ENCODE measurements around the gene TRPM7. TPM values are rescaled to one million over a fixed set of nuclear protein-coding genes. Genes with fewer than 3 reads are reported as not detected.

TRPM7 gene
- total RNA-seq, 4 donors from 2014 or later: 31.3 to 63.8 (median 41.9) TPM

DNA sequence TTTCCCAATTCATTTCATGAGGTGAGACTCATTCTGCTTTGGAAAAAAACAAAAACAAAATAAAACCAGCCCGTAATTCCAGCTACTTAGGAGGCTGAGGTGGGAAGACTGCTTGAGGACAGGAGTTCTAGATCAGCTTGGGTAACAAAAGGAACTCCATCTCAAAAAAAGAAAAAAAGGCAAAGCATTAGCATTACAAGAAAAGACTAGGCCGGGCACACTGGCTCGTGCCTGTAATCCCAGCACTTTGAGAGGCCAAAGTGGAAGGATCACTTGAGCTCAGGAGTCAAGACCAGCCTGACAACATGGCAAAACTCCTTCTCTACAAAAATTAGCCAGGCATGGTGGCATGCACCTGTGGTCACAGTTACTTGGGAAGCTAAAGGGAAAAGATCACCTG lies 33.9 kb downstream of the TRPM7 start:
- no peak overlapping the region for H3K4me3 ChIP-seq (ENCODE audit: low read depth, poor library complexity, severe bottlenecking)
- TF ChIP-seq, protein P1, sequence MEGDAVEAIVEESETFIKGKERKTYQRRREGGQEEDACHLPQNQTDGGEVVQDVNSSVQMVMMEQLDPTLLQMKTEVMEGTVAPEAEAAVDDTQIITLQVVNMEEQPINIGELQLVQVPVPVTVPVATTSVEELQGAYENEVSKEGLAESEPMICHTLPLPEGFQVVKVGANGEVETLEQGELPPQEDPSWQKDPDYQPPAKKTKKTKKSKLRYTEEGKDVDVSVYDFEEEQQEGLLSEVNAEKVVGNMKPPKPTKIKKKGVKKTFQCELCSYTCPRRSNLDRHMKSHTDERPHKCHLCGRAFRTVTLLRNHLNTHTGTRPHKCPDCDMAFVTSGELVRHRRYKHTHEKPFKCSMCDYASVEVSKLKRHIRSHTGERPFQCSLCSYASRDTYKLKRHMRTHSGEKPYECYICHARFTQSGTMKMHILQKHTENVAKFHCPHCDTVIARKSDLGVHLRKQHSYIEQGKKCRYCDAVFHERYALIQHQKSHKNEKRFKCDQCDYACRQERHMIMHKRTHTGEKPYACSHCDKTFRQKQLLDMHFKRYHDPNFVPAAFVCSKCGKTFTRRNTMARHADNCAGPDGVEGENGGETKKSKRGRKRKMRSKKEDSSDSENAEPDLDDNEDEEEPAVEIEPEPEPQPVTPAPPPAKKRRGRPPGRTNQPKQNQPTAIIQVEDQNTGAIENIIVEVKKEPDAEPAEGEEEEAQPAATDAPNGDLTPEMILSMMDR (IDR thresholded peaks at IDR 0.05): no peak
- TF ChIP-seq POLR2A (IDR thresholded peaks at IDR 0.05): no peak
- WGBS, 2 donors: 66 to 79% methylated on average over 3 of the region's 3 CpGs
- DNase-seq (ENCODE audit: low spot score in 2 of 2): no peak
- intact Hi-C loops (cut with DNase I; ENCODE audit: low total_unique reads): no loop called here

DNA sequence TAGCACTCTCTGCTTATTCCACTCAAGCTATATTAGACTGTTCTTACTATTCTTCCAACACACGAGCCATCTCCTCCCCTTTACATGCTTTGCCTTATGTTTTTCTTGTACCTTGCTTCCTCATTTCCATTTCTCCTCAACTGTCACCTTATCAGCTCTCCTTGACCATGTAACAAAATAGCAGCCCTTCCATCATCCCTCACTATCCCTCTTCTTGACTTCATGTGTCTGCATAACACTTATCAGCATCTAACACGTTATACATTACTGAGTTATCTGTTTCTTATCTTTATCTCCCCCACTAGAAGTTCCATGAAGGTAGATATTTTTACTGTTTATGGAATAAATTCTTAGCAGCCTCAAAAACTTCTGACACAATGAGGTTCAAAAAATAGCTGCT lies 45.3 kb downstream of the TRPM7 start:
- intact Hi-C loops (cut with DNase I; ENCODE audit: low total_unique reads): no loop called here

DNA sequence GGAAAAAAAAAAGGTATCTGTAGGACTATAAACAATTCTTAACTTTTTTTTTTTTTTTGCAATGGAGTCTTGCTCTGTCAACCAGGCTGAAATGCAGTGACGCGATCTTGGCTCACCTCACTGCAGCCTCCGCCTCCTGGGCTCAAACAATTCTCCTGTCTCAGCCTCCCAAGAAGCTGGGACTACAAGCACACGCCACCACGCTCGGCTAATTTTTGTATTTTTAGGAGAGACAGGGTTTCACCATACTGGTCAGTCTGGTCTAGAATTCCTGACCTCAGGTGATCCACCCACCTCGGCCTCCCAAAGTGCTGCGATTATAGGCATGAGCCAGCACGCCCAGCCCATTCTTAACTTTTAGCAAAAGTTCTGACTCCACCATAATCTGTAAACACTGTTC lies 50.5 kb downstream of the TRPM7 start:
- WGBS, 2 donors: 91 to 92% methylated on average over 9 of the region's 9 CpGs
- no peak overlapping the region for H3K4me3 ChIP-seq (ENCODE audit: low read depth, poor library complexity, severe bottlenecking)
- no peak for DNase-seq (ENCODE audit: low spot score in 2 of 2)
- TF ChIP-seq, protein P1 (IDR thresholded peaks at IDR 0.05): no peak
- no peak for TF ChIP-seq POLR2A (IDR thresholded peaks at IDR 0.05)
- intact Hi-C loops (cut with DNase I; ENCODE audit: low total_unique reads): no loop called here

More for the DNA sequence above, 45.3 kb downstream of the TRPM7 start:
- WGBS, 2 donors: 84 to 96% methylated on average over 2 of the region's 2 CpGs
- TF ChIP-seq POLR2A (IDR thresholded peaks at IDR 0.05): no peak
- TF ChIP-seq, protein P1 (IDR thresholded peaks at IDR 0.05): no peak
- DNase-seq (ENCODE audit: low spot score in 2 of 2): no peak
- no peak overlapping the region for H3K4me3 ChIP-seq (ENCODE audit: low read depth, poor library complexity, severe bottlenecking)

DNA sequence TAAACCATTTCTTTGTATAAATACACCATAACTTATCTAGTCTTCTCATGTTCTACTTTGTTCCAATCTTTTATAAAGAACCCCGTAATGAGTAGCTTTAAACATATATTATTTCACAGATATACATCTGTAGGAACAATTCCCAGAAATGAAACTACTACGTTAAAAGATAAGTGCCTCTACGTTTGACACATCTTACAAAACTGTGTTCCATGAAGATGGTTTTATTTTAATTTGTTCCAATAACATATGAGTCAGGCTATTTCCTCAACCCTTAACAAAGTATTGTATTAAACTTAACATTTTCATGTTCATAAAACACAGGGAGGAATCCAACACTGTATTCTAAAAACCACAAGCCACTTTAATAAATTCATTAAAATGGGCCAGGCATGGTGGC lies 52.9 kb downstream of the TRPM7 start:
- no peak for TF ChIP-seq POLR2A (IDR thresholded peaks at IDR 0.05)
- TF ChIP-seq, protein P1 (IDR thresholded peaks at IDR 0.05): no peak
- DNase-seq (ENCODE audit: low spot score in 2 of 2): no peak
- intact Hi-C loops (cut with DNase I; ENCODE audit: low total_unique reads): no loop called here
- WGBS, 2 donors: 65 to 73% methylated on average over 3 of the region's 3 CpGs
- no peak overlapping the region for H3K4me3 ChIP-seq (ENCODE audit: low read depth, poor library complexity, severe bottlenecking)

DNA sequence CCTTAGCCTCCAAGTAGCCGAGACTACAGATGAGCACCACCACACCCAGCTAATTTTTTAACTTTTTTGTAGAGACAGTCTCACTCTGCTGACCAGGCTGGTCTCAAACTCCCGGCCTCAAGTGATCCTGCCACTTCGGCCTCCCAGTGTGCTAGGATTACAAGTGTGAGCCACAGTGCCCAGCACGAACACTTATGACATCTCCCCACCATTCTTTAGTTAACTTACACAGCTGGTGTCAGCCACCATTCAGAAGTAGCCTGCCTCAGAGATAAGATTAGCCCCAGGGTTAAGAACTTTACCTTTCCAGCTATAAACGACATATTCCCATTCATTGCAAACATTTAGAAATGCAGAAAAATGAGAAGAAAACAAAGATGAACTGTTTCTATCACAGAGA lies 58.2 kb downstream of the TRPM7 start:
- WGBS, 2 donors: 93 to 95% methylated on average over 5 of the region's 5 CpGs
- TF ChIP-seq POLR2A (IDR thresholded peaks at IDR 0.05): no peak
- TF ChIP-seq, protein P1 (IDR thresholded peaks at IDR 0.05): no peak
- no peak for DNase-seq (ENCODE audit: low spot score in 2 of 2)
- intact Hi-C loops (cut with DNase I; ENCODE audit: low total_unique reads): no loop called here
- H3K4me3 ChIP-seq (ENCODE audit: low read depth, poor library complexity, severe bottlenecking): no peak overlapping the region

DNA sequence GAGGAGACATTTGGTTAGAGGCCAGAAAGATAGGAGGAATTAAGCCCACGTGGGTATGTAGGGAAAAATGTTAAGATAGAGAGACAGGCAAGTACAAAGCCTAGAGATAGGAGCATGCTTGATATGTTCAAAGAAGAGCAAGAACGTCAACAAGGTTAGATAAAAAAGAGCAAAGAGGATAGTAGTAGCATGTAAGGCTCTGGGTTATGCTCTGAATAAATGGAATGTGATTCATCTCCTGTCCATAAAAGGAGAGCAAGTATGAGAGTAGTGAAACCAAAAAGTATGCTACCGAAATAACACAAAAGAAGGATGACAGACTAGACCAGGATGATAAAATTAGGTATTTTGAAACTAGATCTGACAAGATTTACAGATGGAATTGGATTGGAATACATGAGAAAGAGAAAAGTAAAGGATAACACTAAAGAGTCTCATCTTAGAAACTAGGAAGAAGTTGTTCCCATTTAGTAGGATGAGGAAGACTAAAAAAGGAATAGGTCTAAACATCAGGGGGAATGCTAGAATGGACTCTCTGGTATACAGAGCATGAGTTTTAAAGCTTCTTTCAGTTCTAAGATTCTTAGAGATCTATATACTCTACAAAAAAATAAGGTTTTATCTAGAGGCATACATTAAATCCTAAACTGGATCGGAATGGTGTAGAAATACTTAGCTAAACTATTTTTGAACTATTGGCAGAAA lies 59.1 kb downstream of the TRPM7 start:
- DNase-seq (ENCODE audit: low spot score in 2 of 2): no peak
- H3K4me3 ChIP-seq (ENCODE audit: low read depth, poor library complexity, severe bottlenecking): no peak overlapping the region
- intact Hi-C loops (cut with DNase I; ENCODE audit: low total_unique reads): no loop called here
- TF ChIP-seq, protein P1 (IDR thresholded peaks at IDR 0.05): no peak
- no peak for TF ChIP-seq POLR2A (IDR thresholded peaks at IDR 0.05)
- WGBS, 2 donors: 75 to 76% methylated on average over 4 of the region's 4 CpGs

Data from lower leg skin (tissue), 4 donors.